IMR-90 (cell line): ENCODE measurements around the gene BLVRA. TPM values are rescaled to one million over a fixed set of nuclear protein-coding genes. Genes with fewer than 3 reads are reported as not detected.

Experiments used
- ATAC-seq: fragments of 200-7000 bp; cut with Tn5 transposase; 2 replicates; pipeline ENCODE4 v1.9.1; 2020; ENCODE audit warnings: low read depth, mild to moderate bottlenecking, moderate library complexity
- BruUV-seq: library from RNA; stranded (reverse); fragments of 400-500 nt; replicated peaks from 2 replicates; lab custom pipeline; 2021; lab: Mats Ljungman, UMichigan
- CTCF ChIA-PET: fragments of 300-600 bp; formaldehyde crosslinking; extraction: SDS; loops from one replicate; lab custom pipeline; 2021; ENCODE audit warnings: antibody characterized with exemption; lab: Yijun Ruan, JAX
- POLR2A ChIA-PET: fragments of 300-600 bp; sonication (Branson Sonifier 250); formaldehyde crosslinking; loops from one replicate; lab custom pipeline; 2022; ENCODE audit warnings: antibody characterized with exemption; ENCODE audit not compliant: unreplicated experiment; lab: Charles Lee
- DNase-seq: peaks from one replicate; pipeline ENCODE4 v3.0.0; 2013
- H2AFZ ChIP-seq: replicated peaks from 2 replicates; pipeline ENCODE3; 2013; ENCODE audit warnings: low read length, mild to moderate bottlenecking; ENCODE audit not compliant: poor library complexity
- H2AK5ac ChIP-seq: 2 replicates; pipeline ENCODE4 v1.6.1; 2013; ENCODE audit warnings: low read depth, low read length, inconsistent platforms
- H2AK9ac ChIP-seq: replicated peaks from 2 replicates; pipeline ENCODE3; 2013; ENCODE audit warnings: mild to moderate bottlenecking, low read depth, low read length, moderate library complexity; ENCODE audit not compliant: poor library complexity
- H2BK120ac ChIP-seq: 2 replicates; pipeline ENCODE4 v1.6.1; 2013; ENCODE audit warnings: low read depth, low read length, inconsistent platforms
- H2BK15ac ChIP-seq: 3 replicates; pipeline ENCODE4 v1.6.1; 2013; ENCODE audit warnings: low read depth, low read length, inconsistent platforms
- H2BK20ac ChIP-seq: 2 replicates; pipeline ENCODE4 v1.6.1; 2013; ENCODE audit warnings: low read depth, mild to moderate bottlenecking, inconsistent platforms, low read length, moderate library complexity
- H2BK5ac ChIP-seq: 2 replicates; pipeline ENCODE4 v1.6.1; 2013; ENCODE audit warnings: mild to moderate bottlenecking, low read depth, low read length, inconsistent platforms; ENCODE audit not compliant: poor library complexity, severe bottlenecking
- H3K14ac ChIP-seq: replicated peaks from 2 replicates; pipeline ENCODE4 v1.6.1; 2013; ENCODE audit warnings: low read depth, low read length, inconsistent platforms
- H3K18ac ChIP-seq: 2 replicates; pipeline ENCODE4 v1.6.1; 2013; ENCODE audit warnings: low read depth, low read length, control low read depth
- H3K23ac ChIP-seq: 2 replicates; pipeline ENCODE4 v1.6.1; 2013; ENCODE audit warnings: low read depth, low read length, inconsistent platforms
- H3K27ac ChIP-seq: 2 replicates; pipeline ENCODE4 v1.5.1; 2013; ENCODE audit warnings: mild to moderate bottlenecking, control low read depth, low read length; ENCODE audit not compliant: insufficient read depth
- H3K27me3 ChIP-seq: 2 replicates; pipeline ENCODE4 v1.6.1; 2013; ENCODE audit warnings: low read length; ENCODE audit not compliant: control insufficient read depth, insufficient read depth
- H3K36me3 ChIP-seq: 2 replicates; pipeline ENCODE4 v1.6.1; 2013; ENCODE audit warnings: low read length, mixed read lengths; ENCODE audit not compliant: control insufficient read depth, insufficient read depth
- H3K4ac ChIP-seq: 2 replicates; pipeline ENCODE4 v1.6.1; 2013; ENCODE audit warnings: low read depth, low read length, inconsistent platforms
- H3K4me1 ChIP-seq: 2 replicates; pipeline ENCODE4 v1.6.1; 2013; ENCODE audit warnings: low read length, mixed read lengths; ENCODE audit not compliant: control insufficient read depth, insufficient read depth
- H3K4me2 ChIP-seq: 2 replicates; pipeline ENCODE4 v1.6.1; 2013; ENCODE audit warnings: low read depth, mild to moderate bottlenecking, control low read depth, low read length, moderate library complexity
- H3K4me3 ChIP-seq: 2 replicates; pipeline ENCODE4 v1.5.1; 2013; ENCODE audit warnings: low read depth, mild to moderate bottlenecking, control low read depth, low read length, moderate library complexity; ENCODE audit not compliant: insufficient read depth
- H3K56ac ChIP-seq: 2 replicates; pipeline ENCODE4 v1.6.1; 2013; ENCODE audit warnings: low read length, inconsistent platforms; ENCODE audit not compliant: insufficient read depth; ENCODE audit errors: extremely low read depth
- H3K79me1 ChIP-seq, 2 experiments: 2 replicates each; pipeline ENCODE4 v1.6.1; 2013; ENCODE audit warnings: low read length in 2 of 2, inconsistent platforms in 1 of 2, low read depth in 1 of 2
- H3K9ac ChIP-seq: 2 replicates; pipeline ENCODE4 v1.6.1; 2013; ENCODE audit warnings: low read depth, low read length, control low read depth
- H3K9me1 ChIP-seq: 2 replicates; pipeline ENCODE4 v1.6.1; 2013; ENCODE audit warnings: low read length, inconsistent platforms; ENCODE audit not compliant: insufficient read depth
- H3K9me3 ChIP-seq: 2 replicates; pipeline ENCODE4 v1.6.1; 2013; ENCODE audit warnings: low read length; ENCODE audit not compliant: control insufficient read depth, insufficient read depth
- H4K20me1 ChIP-seq: 2 replicates; pipeline ENCODE4 v1.6.1; 2013; ENCODE audit warnings: low read length, inconsistent platforms; ENCODE audit not compliant: insufficient read depth
- H4K5ac ChIP-seq: 2 replicates; pipeline ENCODE4 v1.6.1; 2013; ENCODE audit warnings: mild to moderate bottlenecking, low read depth, low read length, control low read depth
- H4K8ac ChIP-seq, 2 experiments: 2 replicates each; pipeline ENCODE4 v1.6.1; 2013; ENCODE audit warnings: low read depth in 2 of 2, low read length in 2 of 2, control low read depth in 1 of 2, inconsistent platforms in 1 of 2
- H4K91ac ChIP-seq: 2 replicates; pipeline ENCODE4 v1.6.1; 2013; ENCODE audit warnings: low read depth, low read length, inconsistent platforms; ENCODE audit not compliant: insufficient read depth
- BHLHE40 ChIP-seq: fragments of 150-350 bp; IDR thresholded peaks from 2 replicates; pipeline ENCODE4 v1.6.1; 2016; ENCODE audit warnings: mild to moderate bottlenecking, low read depth, low read length
- CEBPB ChIP-seq: IDR thresholded peaks from 2 replicates; pipeline ENCODE4 v1.6.1; 2012; ENCODE audit warnings: low read depth, low read length, improper control_type of control experiment
- CHD1 ChIP-seq: IDR thresholded peaks from 2 replicates; pipeline ENCODE4 v1.6.1; 2012; ENCODE audit warnings: low read depth, low read length, improper control_type of control experiment
- CTCF ChIP-seq: conservative IDR thresholded peaks from 2 replicates; pipeline ENCODE4 v1.5.1; 2012; ENCODE audit warnings: mild to moderate bottlenecking, low read depth, low read length, improper control_type of control experiment
- ELK1 ChIP-seq: fragments of 150-350 bp; IDR thresholded peaks from 2 replicates; pipeline ENCODE4 v1.6.1; 2016; ENCODE audit warnings: low read depth, mild to moderate bottlenecking, low read length, moderate library complexity, borderline replicate concordance
- FOS ChIP-seq: fragments of 150-350 bp; IDR thresholded peaks from 2 replicates; pipeline ENCODE4 v1.6.1; 2016; ENCODE audit warnings: low read depth, low read length
- MAFK ChIP-seq: IDR thresholded peaks from 2 replicates; pipeline ENCODE4 v1.6.1; 2012; ENCODE audit warnings: low read depth, low read length, improper control_type of control experiment
- MAZ ChIP-seq: IDR thresholded peaks from 2 replicates; pipeline ENCODE4 v1.6.1; 2012; ENCODE audit warnings: low read depth, mild to moderate bottlenecking, low read length, improper control_type of control experiment, moderate library complexity, borderline replicate concordance
- MXI1 ChIP-seq: IDR thresholded peaks from 2 replicates; pipeline ENCODE4 v1.6.1; 2012; ENCODE audit warnings: low read depth, mild to moderate bottlenecking, low read length, moderate library complexity, borderline replicate concordance
- NFE2L2 ChIP-seq: fragments of 150-350 bp; IDR thresholded peaks from 2 replicates; pipeline ENCODE4 v1.6.1; 2016; ENCODE audit warnings: low read depth, mild to moderate bottlenecking, low read length
- POLR2A ChIP-seq: IDR thresholded peaks from 2 replicates; pipeline ENCODE4 v1.6.1; 2012; ENCODE audit warnings: mild to moderate bottlenecking, low read depth, low read length
- RAD21 ChIP-seq: IDR thresholded peaks from 2 replicates; pipeline ENCODE4 v1.6.1; 2012; ENCODE audit warnings: low read length, improper control_type of control experiment
- RCOR1 ChIP-seq: IDR thresholded peaks from 2 replicates; pipeline ENCODE4 v1.6.1; 2012; ENCODE audit warnings: mild to moderate bottlenecking, low read length, improper control_type of control experiment; ENCODE audit not compliant: insufficient replicate concordance
- RFX5 ChIP-seq: IDR thresholded peaks from 2 replicates; pipeline ENCODE4 v1.8.0; 2012; ENCODE audit warnings: low read depth, mild to moderate bottlenecking, low read length, moderate library complexity
- SMC3 ChIP-seq: fragments of 150-350 bp; IDR thresholded peaks from 2 replicates; pipeline ENCODE4 v1.6.1; 2016; ENCODE audit warnings: low read depth, mild to moderate bottlenecking, antibody characterized with exemption, low read length, moderate library complexity
- USF2 ChIP-seq: fragments of 150-350 bp; IDR thresholded peaks from 2 replicates; pipeline ENCODE4 v1.6.1; 2017; ENCODE audit warnings: mild to moderate bottlenecking, antibody characterized with exemption, low read length, low read depth
- WGBS, 2 experiments: methylation state at CpG; one replicate each; pipeline versions ENCODE4 v1.1.5 to v1.1.7; 2013; ENCODE audit warnings: missing lambda C conversion rate in 2 of 2; ENCODE audit not compliant: insufficient read length in 1 of 2; ENCODE audit errors: extremely low coverage in 2 of 2; 5-methylcytosine and 5-hydroxymethylcytosine counted together
- dilution Hi-C: fragments of 300-500 bp; cut with HindIII; formaldehyde crosslinking; loops from one replicate; pipeline ENCODE4 v1.14.3; 2018; ENCODE audit warnings: low sequenced_read_pairs; ENCODE audit not compliant: unreplicated experiment
- in situ Hi-C: fragments of 300-500 bp; cut with MboI; formaldehyde crosslinking; loops from 3 replicates; pipeline ENCODE4 v1.14.3; 2019; ENCODE audit warnings: low sequenced_read_pairs, inconsistent platforms, mixed read lengths
- intact Hi-C: fragments of 100-400 bp; cut with micrococcal nuclease; formaldehyde crosslinking; loops from 2 replicates; pipeline ENCODE4 v1.10.0; 2022
- polyA plus RNA-seq, 3 experiments: library from polyadenylated mRNA; depleted of rRNA; stranded (reverse); fragments of >200 nt; gene quantifications; 2 replicates each; pipeline ENCODE4 v1.2.3, GENCODE V29; 2012; ENCODE audit warnings: low replicate concordance in 1 of 3
- total RNA-seq: library from RNA; depleted of rRNA; stranded (reverse); fragments of >200 nt; gene quantifications from 2 replicates; pipeline ENCODE4 v1.2.3, GENCODE V29; 2012

The BLVRA gene
- total and polyA plus RNA-seq, 2 of the 4 experiments (the other 2 are of a cell fraction) = 32.3 to 47.1 TPM

- dilution Hi-C loops = no loop called here
- Histone ChIP-seq H3K9me3 (no peaks in the 10 kb centered on the region), H3K18ac (no peak overlapping the region), H3K9me1 (no peaks in the 10 kb centered on the region), H3K27ac (no peak overlapping the region), H2AK5ac (no peak overlapping the region), H2AK9ac (no peak overlapping the region), H2BK5ac (no peak overlapping the region), H3K14ac (no peak overlapping the region), H3K79me1 (no peaks in the 10 kb centered on the region), H3K4me2 (no peak overlapping the region), H4K5ac (no peak overlapping the region), H2BK15ac (no peak overlapping the region), H2BK120ac (no peak overlapping the region), H2AFZ (no peak overlapping the region), H3K4ac (no peak overlapping the region), H3K4me1 (no peaks in the 10 kb centered on the region), H3K27me3 (no peaks in the 10 kb centered on the region), H4K91ac (no peak overlapping the region), H3K9ac (no peak overlapping the region), H4K20me1 (no peaks in the 10 kb centered on the region), H2BK20ac (no peak overlapping the region), H4K8ac (no peak overlapping the region), H3K36me3 (peaks cover 24% of the 10 kb centered on the region), H3K56ac (no peak overlapping the region), H3K23ac (no peak overlapping the region), H3K4me3 (no peak overlapping the region)
- DNase-seq = no peak
- ChIA-PET POLR2A (no interaction called here), CTCF (interaction anchor here (1.2 kb wide), 1 partner anchor 74 kb away, joined by 3 read pairs; no protein-coding TSS in a partner anchor)
- BruUV-seq = no TSS peak
- 100% methylated on average over 1 of the region's 4 CpGs; no CpG with 5 or more reads in 1 of the 2 experiments for WGBS, 2 experiments
- in situ Hi-C loops = no loop called here
- intact Hi-C loops = no loop called here
- no peak for ATAC-seq
- TF ChIP-seq CEBPB (no peak), NFE2L2 (no peak), MAFK (no peak), RCOR1 (no peak), ELK1 (no peak), SMC3 (no peak), BHLHE40 (no peak), USF2 (no peak), POLR2A (no peak), CTCF (no peak), FOS (no peak), MAZ (no peak), RFX5 (no peak), MXI1 (no peak), CHD1 (no peak), RAD21 (no peak)
These were observed 41.1 kb downstream of the BLVRA start for GRCh38 chr7:43799605-43800004.
